Ovary (tissue), 3 donors: ENCODE data around the gene PGAP6.

Experiments
- CTCF ChIP-seq, 3 donors: fragments of 450-650 bp in 2 of 3; fragments of 200-600 bp in 1 of 3; IDR thresholded peaks; one replicate each; pipeline versions ENCODE4 v1.5.1 to v1.8.0; 2016 to 2022; ENCODE audit warnings: antibody characterized with exemption in 3 of 3, mild to moderate bottlenecking in 1 of 3
- POLR2A ChIP-seq: fragments of 450-650 bp; IDR thresholded peaks from one replicate; pipeline ENCODE4 v1.6.1; 2017; ENCODE audit warnings: antibody characterized with exemption, mild to moderate bottlenecking, moderate library complexity
- donor health status: DM: no; HTN: no; CAD: no.

- TF ChIP-seq CTCF (IDR thresholded peaks at IDR 0.05) = peak; percentile 36 to 78 (median 73)
- peak; percentile 62 for TF ChIP-seq POLR2A
These were observed 19.9 kb upstream of the PGAP6 start, which contains the start of gene DECR2 for GRCh38 chr16:401468-402348.
